PC-9 (cell line): ENCODE measurements around the gene RBM19. TPM values are rescaled to one million over a fixed set of nuclear protein-coding genes. Genes with fewer than 3 reads are reported as not detected.

Experiments
- BruUV-seq: library from RNA; stranded (reverse); fragments of 400-500 nt; replicated peaks from 2 replicates; lab custom pipeline; 2021; lab: Mats Ljungman, UMichigan
- CTCF ChIA-PET: fragments of 300-600 bp; sonication (Branson Sonifier 250); formaldehyde crosslinking; loops from one replicate; lab custom pipeline; 2022; ENCODE audit warnings: antibody characterized with exemption; lab: Charles Lee
- POLR2A ChIA-PET: fragments of 300-600 bp; sonication (Branson Sonifier 250); formaldehyde crosslinking; loops from one replicate; lab custom pipeline; 2022; ENCODE audit warnings: antibody characterized with exemption; ENCODE audit not compliant: unreplicated experiment; lab: Charles Lee
- DNase-seq, 2 experiments: peaks; one replicate each; pipeline versions ENCODE4 v3.0.0 to v3.0.0-alpha.2; 2015 to 2022; ENCODE audit warnings: mixed read lengths in 1 of 2
- H2AFZ ChIP-seq: fragments of 200-600 bp; sonication (generic); 2 replicates; pipeline ENCODE4 v1.8.1; 2017; ENCODE audit warnings: antibody characterized with exemption
- H3F3A ChIP-seq: fragments of 200-600 bp; sonication (generic); 2 replicates; pipeline ENCODE4 v1.8.1; 2017; ENCODE audit warnings: antibody characterized with exemption, mild to moderate bottlenecking, low read depth; ENCODE audit not compliant: insufficient read depth
- H3K27ac ChIP-seq: fragments of 200-600 bp; sonication (generic); 2 replicates; pipeline ENCODE4 v1.6.1; 2016; ENCODE audit warnings: mixed run types
- H3K27me3 ChIP-seq: fragments of 200-600 bp; sonication (generic); 2 replicates; pipeline ENCODE4 v1.6.1; 2016; ENCODE audit warnings: low read depth, mixed run types; ENCODE audit not compliant: insufficient read depth
- H3K36me3 ChIP-seq: fragments of 200-600 bp; sonication (generic); 2 replicates; pipeline ENCODE4 v1.6.1; 2016; ENCODE audit warnings: low read depth, mixed run types
- H3K4me1 ChIP-seq: fragments of 200-600 bp; sonication (generic); replicated peaks from 2 replicates; pipeline ENCODE4 v1.6.1; 2016; ENCODE audit warnings: mixed run types; ENCODE audit not compliant: insufficient read depth
- H3K4me2 ChIP-seq: fragments of 200-600 bp; sonication (generic); 2 replicates; pipeline ENCODE4 v1.6.1; 2017; ENCODE audit warnings: mixed run types
- H3K4me3 ChIP-seq: fragments of 200-600 bp; sonication (generic); 2 replicates; pipeline ENCODE4 v1.6.1; 2016; ENCODE audit warnings: mixed run types
- H3K79me2 ChIP-seq: fragments of 200-600 bp; sonication (generic); 2 replicates; pipeline ENCODE4 v1.6.1; 2017; ENCODE audit warnings: low read depth, mixed run types
- H3K9me2 ChIP-seq: fragments of 200-600 bp; sonication (generic); 2 replicates; pipeline ENCODE4 v1.8.1; 2017; ENCODE audit warnings: mild to moderate bottlenecking; ENCODE audit not compliant: insufficient read depth
- H3K9me3 ChIP-seq: fragments of 200-600 bp; sonication (generic); 2 replicates; pipeline ENCODE4 v1.8.1; 2016; ENCODE audit warnings: low read depth; ENCODE audit not compliant: insufficient read depth
- H4K20me1 ChIP-seq: fragments of 200-600 bp; sonication (generic); 2 replicates; pipeline ENCODE4 v1.8.1; 2017; ENCODE audit not compliant: insufficient read depth
- CTCF ChIP-seq: fragments of 200-600 bp; sonication (generic); conservative IDR thresholded peaks from 2 replicates; pipeline ENCODE4 v1.6.1; 2017; ENCODE audit warnings: mixed run types, antibody characterized with exemption, mild to moderate bottlenecking, moderate library complexity
- EZH2 ChIP-seq: fragments of 200-600 bp; sonication (generic); IDR thresholded peaks from 2 replicates; pipeline ENCODE4 v1.8.0; 2017; ENCODE audit warnings: antibody characterized with exemption, low read depth
- intact Hi-C: fragments of 100-400 bp; cut with micrococcal nuclease; formaldehyde crosslinking; loops from one replicate; pipeline ENCODE4 v1.10.0; 2022; ENCODE audit not compliant: unreplicated experiment
- total RNA-seq: library from RNA; stranded (reverse); gene quantifications from 2 replicates; pipeline ENCODE4 v1.2.3, GENCODE V29; 2021

RBM19 gene
- total RNA-seq, 1 experiment from 2014 or later = 23.8 TPM

- ChIA-PET POLR2A (no interaction called here), CTCF (no interaction called here)
- no peaks in the 10 kb centered on the region for H3K9me2 ChIP-seq
- H2AFZ ChIP-seq = no peak overlapping the region
- no peak overlapping the region for H3K4me3 ChIP-seq
- H3K36me3 ChIP-seq = no peaks in the 10 kb centered on the region
- H3K79me2 ChIP-seq = no peaks in the 10 kb centered on the region
- no TSS peak for BruUV-seq
- no peak overlapping the region for H3K4me2 ChIP-seq
- no peak overlapping the region for H3K27ac ChIP-seq
- H3K9me3 ChIP-seq = no peaks in the 10 kb centered on the region
- TF ChIP-seq EZH2 (no peak), CTCF (no peak)
- no peaks in the 10 kb centered on the region for H4K20me1 ChIP-seq
- no peak for DNase-seq
- no peaks in the 10 kb centered on the region for H3K27me3 ChIP-seq
- H3F3A ChIP-seq = no peaks in the 10 kb centered on the region
- intact Hi-C loops = no loop called here
- H3K4me1 ChIP-seq = no peaks in the 10 kb centered on the region
Observed at GRCh38 chr12:113892556-113892955, 73.6 kb downstream of the RBM19 start.

- Histone ChIP-seq H3K79me2 (no peaks in the 10 kb centered on the region), H3K4me1 (no peaks in the 10 kb centered on the region), H3K9me3 (no peaks in the 10 kb centered on the region), H3K27me3 (no peaks in the 10 kb centered on the region), H3F3A (no peaks in the 10 kb centered on the region), H3K27ac (no peak overlapping the region), H3K4me3 (no peak overlapping the region), H2AFZ (no peak overlapping the region), H4K20me1 (no peaks in the 10 kb centered on the region), H3K4me2 (no peak overlapping the region), H3K36me3 (no peaks in the 10 kb centered on the region), H3K9me2 (no peaks in the 10 kb centered on the region)
- DNase-seq = peak in 1 of 2 experiments; percentile 12
- no TSS peak for BruUV-seq
- ChIA-PET POLR2A (no interaction called here), CTCF (no interaction called here)
- TF ChIP-seq EZH2 = no peak
- no peak for TF ChIP-seq CTCF
- intact Hi-C loops = no loop called here
Observed at GRCh38 chr12:113891739-113892520, 74.2 kb downstream of the RBM19 start.

GRCh38 chr12:113891167-113891692 lies 74.9 kb downstream of the RBM19 start:
- ChIA-PET POLR2A (no interaction called here), CTCF (no interaction called here)
- H3K36me3 ChIP-seq = no peaks in the 10 kb centered on the region
- H3K9me3 ChIP-seq = no peaks in the 10 kb centered on the region
- H3K4me3 ChIP-seq = no peak overlapping the region
- intact Hi-C loops = no loop called here
- H3K4me1 ChIP-seq = no peaks in the 10 kb centered on the region
- no peaks in the 10 kb centered on the region for H3F3A ChIP-seq
- H3K27ac ChIP-seq = no peak overlapping the region
- H2AFZ ChIP-seq = no peak overlapping the region
- BruUV-seq = no TSS peak
- no peak overlapping the region for H3K4me2 ChIP-seq
- no peaks in the 10 kb centered on the region for H3K79me2 ChIP-seq
- no peaks in the 10 kb centered on the region for H3K27me3 ChIP-seq
- DNase-seq = no peak
- H4K20me1 ChIP-seq = no peaks in the 10 kb centered on the region; the same call in 1 of the 2 replicates
- no peak for TF ChIP-seq CTCF
- no peak for TF ChIP-seq EZH2
- no peaks in the 10 kb centered on the region for H3K9me2 ChIP-seq
